NCI-H345 treated with DMSO at 0.1 percent for 48 hours (cell line): ENCODE measurements around the gene ZNF544.

ENCODE experiments used
- DNase-seq: peaks from one replicate; lab custom pipeline; 2025; ENCODE audit not compliant: unreplicated experiment; lab: John Stamatoyannopoulos, UW

ZNF544 gene

DNA sequence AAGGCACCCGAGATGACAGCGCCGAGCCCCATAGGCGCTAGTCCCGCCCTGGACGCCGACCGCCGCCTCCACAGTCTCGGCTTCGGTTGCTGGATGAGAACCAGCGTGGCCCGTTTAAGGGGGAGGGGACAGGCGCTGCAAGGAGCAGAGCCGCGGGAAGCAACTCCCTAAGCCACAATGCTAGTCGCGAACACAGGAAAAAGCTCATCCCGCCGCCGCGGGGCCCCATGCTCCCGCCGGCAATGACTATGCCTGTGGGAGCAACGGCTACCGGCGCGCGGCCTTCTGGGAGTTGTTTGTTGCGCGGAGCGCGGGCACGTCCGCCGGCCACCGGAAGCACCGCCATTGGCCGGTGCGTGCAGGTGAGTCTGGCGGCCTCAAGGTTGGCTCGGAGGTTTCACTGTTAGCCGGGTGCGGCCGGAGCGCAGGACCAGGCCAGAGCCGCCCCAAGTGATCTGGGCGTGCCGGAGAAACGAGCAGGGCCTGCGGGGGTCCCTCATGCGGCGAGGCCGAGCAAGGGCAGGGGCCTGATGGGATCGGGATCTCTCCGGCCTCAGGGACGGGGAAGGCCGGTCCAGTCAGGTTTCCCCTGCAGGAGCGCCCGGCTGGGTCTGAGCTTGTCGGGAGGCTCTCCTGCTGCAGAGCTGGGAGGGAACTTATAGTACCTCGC, at the start of gene ZNF544:
TSS of gene ZNF544 (plus strand) at position 330 of the 670 bp plus-strand sequence. CDS start 15,110 bp downstream, outside the sequence.
- DNase-seq = peak; percentile 20

DNA sequence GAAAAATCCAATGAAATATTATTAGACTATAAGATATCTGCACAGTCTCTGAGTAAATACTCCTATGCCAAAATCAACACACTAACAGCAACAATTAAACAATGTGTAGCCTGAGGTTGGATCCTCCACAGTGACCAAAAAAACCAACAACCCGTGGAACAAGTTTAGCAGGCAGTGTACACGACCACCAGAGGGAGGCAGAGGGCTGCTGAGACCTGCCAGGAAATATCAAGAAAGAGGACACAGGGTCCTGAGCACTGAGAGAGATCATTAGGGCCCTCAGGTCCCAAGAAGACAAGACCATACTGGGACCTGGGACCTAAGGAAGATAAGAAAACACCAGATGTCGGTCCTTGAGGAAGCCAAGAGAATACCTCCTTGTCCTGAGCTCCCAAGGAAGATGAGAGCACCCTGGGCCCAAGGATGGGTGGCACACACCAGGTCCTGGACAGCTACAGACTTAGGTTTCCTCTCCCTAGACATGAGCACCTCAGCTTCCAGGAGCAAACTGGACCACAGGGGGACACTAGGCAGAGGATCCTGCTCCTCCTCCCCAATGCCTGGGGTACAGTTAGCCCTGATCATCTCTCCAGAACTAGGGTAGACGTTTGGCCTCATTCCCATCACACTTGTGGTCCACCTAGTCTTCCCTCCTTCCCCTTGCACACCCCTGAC, 46.7 kb upstream of the ZNF544 start:
- no peak for DNase-seq

- no peak for DNase-seq
These were observed 46.1 kb upstream of the ZNF544 start for GRCh38 chr19:58182577-58182988.

GRCh38 chr19:58182989-58183816, 45.5 kb upstream of the ZNF544 start, which contains the start of gene ZNF274:
TSS of gene ZNF274 (plus strand) at chr19:58183061. CDS start at chr19:58183966, 905 bp downstream.
- peak; percentile 53 for DNase-seq

GRCh38 chr19:58183817-58184215, 44.9 kb upstream of the ZNF544 start:
- DNase-seq = no peak

DNA sequence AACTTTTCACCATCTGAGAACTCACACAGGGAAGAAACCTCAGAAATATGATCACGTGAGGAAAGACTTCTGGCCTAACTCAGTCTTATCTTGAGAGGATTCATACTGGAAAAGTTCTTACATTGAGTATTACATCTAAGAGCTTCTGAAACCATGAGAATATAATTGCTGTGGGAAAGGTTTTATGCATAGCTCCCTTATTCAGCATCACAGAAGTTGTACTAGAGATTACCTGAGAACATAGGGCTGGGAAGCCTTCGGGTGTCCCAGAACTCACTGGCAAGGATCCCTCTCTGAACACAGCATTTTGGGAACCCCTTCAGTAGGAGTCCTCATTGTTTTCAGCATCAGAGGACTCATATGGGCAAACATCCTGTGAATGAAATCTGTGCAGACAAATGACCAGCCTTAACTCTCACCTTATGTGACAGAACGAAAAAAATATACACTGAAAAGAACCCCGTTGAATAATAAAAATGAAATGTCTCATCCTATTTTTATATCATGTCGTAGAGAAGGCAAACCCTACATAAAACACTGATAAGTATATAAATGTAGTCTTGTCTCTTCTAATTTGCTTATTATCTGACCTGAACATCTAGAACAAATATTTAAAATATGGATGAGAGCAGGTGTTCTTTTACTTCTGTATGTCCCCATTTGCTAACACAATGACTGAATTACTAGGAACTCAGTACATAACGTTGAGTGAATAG, 31.7 kb upstream of the ZNF544 start:
- no peak for DNase-seq

GRCh38 chr19:58203814-58204475, 24.8 kb upstream of the ZNF544 start:
- no peak for DNase-seq

DNA sequence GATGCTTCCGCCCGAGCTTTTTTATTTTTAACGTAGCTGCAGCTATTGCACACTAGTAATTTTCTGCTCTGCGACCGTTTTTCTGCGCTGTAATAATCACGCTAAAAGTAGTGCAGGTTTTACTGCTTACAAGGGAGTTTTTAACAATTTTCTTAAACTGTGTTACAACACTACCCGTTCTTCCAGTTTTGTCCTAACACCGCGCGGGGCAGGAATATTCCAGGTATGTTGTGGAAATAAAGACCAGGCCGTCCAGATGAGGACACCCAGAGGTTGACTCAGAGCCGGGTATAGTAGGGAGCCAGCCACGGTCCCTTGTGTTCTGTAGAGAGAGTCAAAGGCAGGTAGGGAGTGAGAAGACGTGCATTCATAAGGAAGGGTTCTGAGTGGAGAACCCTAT, 24.1 kb upstream of the ZNF544 start:
- no peak for DNase-seq

DNA sequence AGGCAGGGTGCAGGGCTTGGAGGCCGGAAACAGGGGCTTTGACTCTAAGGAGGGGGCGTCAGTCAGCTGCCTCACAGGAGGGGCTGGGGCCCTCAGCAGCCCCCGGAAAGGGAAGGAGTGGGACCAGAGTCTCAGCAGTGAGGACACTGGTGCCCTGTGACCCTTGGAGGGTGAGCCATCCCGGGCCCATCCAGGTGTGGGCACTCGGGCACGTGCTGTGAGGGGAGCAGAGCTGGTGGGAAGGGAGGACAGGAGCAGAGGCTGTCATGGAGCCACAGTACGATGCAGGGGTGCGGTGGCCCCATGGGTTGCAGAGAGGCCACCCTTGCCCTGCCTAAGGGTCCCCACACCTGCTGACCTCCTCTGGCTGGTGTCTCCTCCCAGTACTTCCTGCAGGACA, 19.1 kb upstream of the ZNF544 start:
- DNase-seq = no peak

GRCh38 chr19:58212336-58213074, 16.2 kb upstream of the ZNF544 start:
- no peak for DNase-seq

DNA sequence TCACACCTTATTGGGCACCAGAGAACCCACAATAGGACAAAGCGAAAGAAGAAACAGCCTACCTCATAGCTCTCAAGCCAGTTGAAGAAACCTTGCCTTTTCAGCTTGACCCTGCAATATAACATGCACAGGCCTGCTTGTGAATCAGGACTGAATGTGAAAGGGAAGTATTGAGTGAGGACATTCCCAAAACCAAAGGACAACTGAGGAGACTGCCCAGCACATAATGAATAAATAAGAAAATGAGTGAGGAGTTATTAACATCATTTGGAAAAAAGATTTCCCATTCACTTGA, 15.7 kb upstream of the ZNF544 start:
- no peak for DNase-seq

GRCh38 chr19:58217069-58217481, 11.6 kb upstream of the ZNF544 start:
- DNase-seq = no peak

- DNase-seq = no peak
These were observed 10.9 kb upstream of the ZNF544 start for GRCh38 chr19:58217607-58218391.

- no peak for DNase-seq
These were observed 9.8 kb upstream of the ZNF544 start for GRCh38 chr19:58218899-58219298.

DNA sequence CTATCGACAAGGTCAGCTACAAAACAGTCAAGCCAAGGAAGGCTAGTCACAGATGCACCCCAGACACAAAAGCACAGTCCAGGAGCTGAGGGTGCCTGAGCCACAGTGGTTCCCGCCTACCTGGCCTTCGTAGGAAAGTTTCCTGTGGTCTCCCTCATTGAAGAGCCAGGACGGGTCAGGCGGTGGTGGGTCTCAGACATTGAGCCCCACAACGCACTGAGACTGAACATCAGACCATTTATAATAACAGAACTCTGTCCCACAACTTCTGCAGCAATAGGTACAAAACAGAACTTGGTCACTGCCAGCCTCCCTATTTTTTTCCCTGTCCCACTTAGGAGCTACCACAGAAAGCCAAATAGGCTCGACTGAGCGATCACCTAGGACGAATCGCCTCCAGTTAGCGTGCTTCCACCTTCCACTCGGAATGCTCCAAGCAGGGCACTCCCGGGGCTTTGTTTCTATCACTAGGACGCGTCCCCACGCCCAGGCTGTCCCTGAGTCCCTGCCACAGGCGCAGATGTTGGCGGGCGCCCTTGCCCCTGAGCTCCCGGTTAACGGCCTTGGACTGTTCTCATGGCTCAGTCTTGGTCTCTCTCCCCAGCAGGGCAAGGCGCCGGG, 640 bp upstream of the ZNF544 start:
- no peak for DNase-seq

GRCh38 chr19:58229255-58229639, 533 bp downstream of the ZNF544 start:
- no peak for DNase-seq

- DNase-seq = no peak
These were observed 8.6 kb downstream of the ZNF544 start for GRCh38 chr19:58237324-58237723.

- DNase-seq = no peak
These were observed 14.6 kb downstream of the ZNF544 start for GRCh38 chr19:58243351-58243750.

GRCh38 chr19:58248886-58249285, 20.2 kb downstream of the ZNF544 start:
- no peak for DNase-seq
